SK-N-SH treated with all-trans-retinoic acid at 6 μM for 48 hours (cell line): ENCODE data around the gene SCIN.

Source experiments
- ATAC-seq: fragments of 200-7000 bp; cut with Tn5 transposase; 3 replicates; pipeline ENCODE4 v1.9.1; 2020; ENCODE audit warnings: mild to moderate bottlenecking, moderate library complexity
- ARNTL ChIP-seq: fragments of 450-650 bp; formaldehyde crosslinking; IDR thresholded peaks from 2 replicates; pipeline ENCODE4 v1.5.0; 2020; ENCODE audit warnings: low read depth, mild to moderate bottlenecking, moderate library complexity, borderline replicate concordance
- CREB5 ChIP-seq: fragments of 250-450 bp; sonication (Bioruptor Pico); IDR thresholded peaks from 2 replicates; pipeline ENCODE4 v1.5.1; 2020; ENCODE audit warnings: low read depth, mild to moderate bottlenecking, moderate library complexity
- CSDC2 ChIP-seq: fragments of 250-450 bp; sonication (Bioruptor Pico); IDR thresholded peaks from 2 replicates; pipeline ENCODE4 v1.5.0; 2020; ENCODE audit warnings: mild to moderate bottlenecking, moderate library complexity
- CSRNP3 ChIP-seq: fragments of 250-450 bp; sonication (Bioruptor Pico); IDR thresholded peaks from 2 replicates; pipeline ENCODE4 v1.5.1; 2021; ENCODE audit warnings: mild to moderate bottlenecking, moderate library complexity
- ESRRG ChIP-seq: fragments of 250-450 bp; sonication (Bioruptor Pico); IDR thresholded peaks from 2 replicates; pipeline ENCODE4 v1.6.1; 2021; ENCODE audit warnings: mild to moderate bottlenecking
- GLIS3 ChIP-seq: fragments of 250-450 bp; sonication (Bioruptor Pico); IDR thresholded peaks from 2 replicates; pipeline ENCODE4 v1.5.0; 2020; ENCODE audit warnings: mild to moderate bottlenecking, moderate library complexity
- ISL1 ChIP-seq: fragments of 250-450 bp; sonication (Bioruptor Pico); IDR thresholded peaks from 2 replicates; pipeline ENCODE4 v2.1.2; 2022; ENCODE audit warnings: mild to moderate bottlenecking, moderate library complexity
- OSR1 ChIP-seq: fragments of 250-450 bp; sonication (Bioruptor Pico); IDR thresholded peaks from 2 replicates; pipeline ENCODE4 v1.8.0; 2022; ENCODE audit warnings: moderate library complexity, mild to moderate bottlenecking, inconsistent platforms
- PATZ1 ChIP-seq: fragments of 250-450 bp; sonication (Bioruptor Pico); IDR thresholded peaks from 2 replicates; pipeline ENCODE4 v1.8.0; 2020; ENCODE audit warnings: mild to moderate bottlenecking, moderate library complexity, borderline replicate concordance
- POU6F1 ChIP-seq: fragments of 250-450 bp; sonication (Bioruptor Pico); IDR thresholded peaks from 2 replicates; pipeline ENCODE4 v1.8.0; 2021; ENCODE audit warnings: low read depth, mild to moderate bottlenecking, moderate library complexity, borderline replicate concordance
- RARB ChIP-seq: fragments of 250-450 bp; sonication (Bioruptor Pico); IDR thresholded peaks from 2 replicates; pipeline ENCODE4 v1.8.0; 2021; ENCODE audit warnings: mild to moderate bottlenecking, moderate library complexity
- SNAI2 ChIP-seq: fragments of 250-450 bp; sonication (Bioruptor Pico); IDR thresholded peaks from 2 replicates; pipeline ENCODE4 v1.5.0; 2020; ENCODE audit warnings: mild to moderate bottlenecking, moderate library complexity
- TCF4 ChIP-seq: fragments of 250-450 bp; sonication (Bioruptor Pico); IDR thresholded peaks from 2 replicates; pipeline ENCODE4 v1.8.0; 2021; ENCODE audit warnings: mild to moderate bottlenecking, moderate library complexity, borderline replicate concordance
- TOX ChIP-seq: fragments of 250-450 bp; sonication (Bioruptor Pico); IDR thresholded peaks from 2 replicates; pipeline ENCODE4 v1.8.0; 2021; ENCODE audit warnings: mild to moderate bottlenecking, moderate library complexity, borderline replicate concordance
- TSHZ2 ChIP-seq: fragments of 250-450 bp; sonication (Bioruptor Pico); IDR thresholded peaks from 2 replicates; pipeline ENCODE4 v1.5.0; 2020; ENCODE audit warnings: mild to moderate bottlenecking, moderate library complexity
- ZC3H10 ChIP-seq: fragments of 250-450 bp; sonication (Bioruptor Pico); IDR thresholded peaks from 2 replicates; pipeline ENCODE4 v1.5.1; 2021; ENCODE audit warnings: mild to moderate bottlenecking, moderate library complexity
- ZFP3 ChIP-seq: fragments of 250-450 bp; sonication (Bioruptor Pico); IDR thresholded peaks from 2 replicates; pipeline ENCODE4 v1.5.0; 2020; ENCODE audit warnings: mild to moderate bottlenecking, moderate library complexity
- ZFP30 ChIP-seq: fragments of 450-650 bp; formaldehyde crosslinking; IDR thresholded peaks from 2 replicates; pipeline ENCODE4 v1.5.0; 2022; ENCODE audit warnings: mild to moderate bottlenecking, moderate library complexity
- ZNF565 ChIP-seq: fragments of 450-650 bp; formaldehyde crosslinking; conservative IDR thresholded peaks from 2 replicates; pipeline ENCODE4 v1.5.0; 2020; ENCODE audit warnings: low read depth, mild to moderate bottlenecking, moderate library complexity
- ZNF70 ChIP-seq: fragments of 450-650 bp; formaldehyde crosslinking; IDR thresholded peaks from 2 replicates; pipeline ENCODE4 v1.5.0; 2020; ENCODE audit warnings: mild to moderate bottlenecking, moderate library complexity
- ZNF8 ChIP-seq: fragments of 450-650 bp; formaldehyde crosslinking; IDR thresholded peaks from 2 replicates; pipeline ENCODE4 v1.5.0; 2020; ENCODE audit warnings: mild to moderate bottlenecking, moderate library complexity

SCIN gene

GRCh38 chr7:12623885-12624498 is 53.5 kb downstream of the SCIN start:
- TF ChIP-seq GLIS3 (CRISPR knock-in tag): no peak
- TF ChIP-seq SNAI2: no peak
- no peak for TF ChIP-seq TCF4
- TF ChIP-seq ZNF8 (CRISPR knock-in tag): no peak
- TF ChIP-seq RARB (CRISPR knock-in tag): no peak
- no peak for TF ChIP-seq ZC3H10 (CRISPR knock-in tag)
- ATAC-seq: peak; percentile 89

- ATAC-seq: no peak
- TF ChIP-seq ARNTL: no peak
- TF ChIP-seq PATZ1 (CRISPR knock-in tag): no peak
- TF ChIP-seq ZNF565 (CRISPR knock-in tag): no peak
- no peak for TF ChIP-seq TCF4
- TF ChIP-seq TOX (CRISPR knock-in tag): no peak
- no peak for TF ChIP-seq ZFP30 (CRISPR knock-in tag)
- no peak for TF ChIP-seq OSR1
- TF ChIP-seq ZFP3: no peak
- TF ChIP-seq ZNF8 (CRISPR knock-in tag): no peak
- no peak for TF ChIP-seq ZNF70 (CRISPR knock-in tag)
- TF ChIP-seq CREB5: no peak
- TF ChIP-seq ESRRG (CRISPR knock-in tag): no peak
- no peak for TF ChIP-seq ISL1 (CRISPR knock-in tag)
- TF ChIP-seq TSHZ2: no peak
- no peak for TF ChIP-seq CSRNP3 (CRISPR knock-in tag)
- TF ChIP-seq ZC3H10 (CRISPR knock-in tag): no peak
- TF ChIP-seq SNAI2: no peak
- TF ChIP-seq POU6F1 (CRISPR knock-in tag): no peak
- TF ChIP-seq CSDC2 (CRISPR knock-in tag): no peak
- TF ChIP-seq, all 23 proteins: peak for 0
These were observed 55.3 kb downstream of the SCIN start for GRCh38 chr7:12625836-12626235.

- ATAC-seq: no peak
- TF ChIP-seq TSHZ2: no peak
- no peak for TF ChIP-seq ZNF565 (CRISPR knock-in tag)
- TF ChIP-seq SNAI2: no peak
- no peak for TF ChIP-seq ZNF70 (CRISPR knock-in tag)
- no peak for TF ChIP-seq PATZ1 (CRISPR knock-in tag)
- no peak for TF ChIP-seq POU6F1 (CRISPR knock-in tag)
- no peak for TF ChIP-seq TCF4
- no peak for TF ChIP-seq ISL1 (CRISPR knock-in tag)
These were observed 59.4 kb downstream of the SCIN start for GRCh38 chr7:12629816-12630512.
